Mammary microvascular endothelial cell (primary cell): ENCODE measurements around the gene TSSK2. TPM values are rescaled to one million over a fixed set of nuclear protein-coding genes. Genes with fewer than 3 reads are reported as not detected.

Experiments used
- total RNA-seq: library from RNA; depleted of rRNA; stranded (reverse); fragments of >200 nt; gene quantifications from 2 replicates; pipeline ENCODE4 v1.2.3, GENCODE V29; 2015

TSSK2 gene
- not detected in 2 replicates for total RNA-seq

DNA sequence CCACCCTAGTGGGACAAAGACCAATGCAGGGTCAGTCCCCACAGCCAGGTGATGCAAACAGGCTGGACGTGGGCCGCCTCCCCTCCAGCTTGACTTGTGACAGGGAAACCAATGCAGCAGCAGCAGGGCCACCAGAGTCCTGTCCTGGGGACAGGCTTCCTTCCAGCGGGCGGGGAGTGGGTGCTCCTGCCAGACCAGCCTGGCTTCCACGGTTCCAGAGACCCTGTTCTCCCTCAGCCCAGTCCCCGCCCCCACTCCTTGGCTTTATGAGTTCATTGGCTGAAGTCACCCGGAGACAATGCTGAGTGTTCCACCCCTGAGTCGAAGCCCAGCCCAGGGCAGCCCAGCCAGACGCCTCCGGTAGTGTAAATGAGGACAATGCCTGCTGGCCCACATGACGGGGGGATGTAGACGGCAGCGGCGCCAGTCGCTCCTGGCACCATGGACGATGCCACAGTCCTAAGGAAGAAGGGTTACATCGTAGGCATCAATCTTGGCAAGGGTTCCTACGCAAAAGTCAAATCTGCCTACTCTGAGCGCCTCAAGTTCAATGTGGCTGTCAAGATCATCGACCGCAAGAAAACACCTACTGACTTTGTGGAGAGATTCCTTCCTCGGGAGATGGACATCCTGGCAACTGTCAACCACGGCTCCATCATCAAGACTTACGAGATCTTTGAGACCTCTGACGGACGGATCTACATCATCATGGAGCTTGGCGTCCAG, at the start of gene TSSK2:
Gene TSSK2 (plus strand): TSS at position 350 of the 726 bp plus-strand sequence. CDS start 92 bp downstream, at position 442.

DNA sequence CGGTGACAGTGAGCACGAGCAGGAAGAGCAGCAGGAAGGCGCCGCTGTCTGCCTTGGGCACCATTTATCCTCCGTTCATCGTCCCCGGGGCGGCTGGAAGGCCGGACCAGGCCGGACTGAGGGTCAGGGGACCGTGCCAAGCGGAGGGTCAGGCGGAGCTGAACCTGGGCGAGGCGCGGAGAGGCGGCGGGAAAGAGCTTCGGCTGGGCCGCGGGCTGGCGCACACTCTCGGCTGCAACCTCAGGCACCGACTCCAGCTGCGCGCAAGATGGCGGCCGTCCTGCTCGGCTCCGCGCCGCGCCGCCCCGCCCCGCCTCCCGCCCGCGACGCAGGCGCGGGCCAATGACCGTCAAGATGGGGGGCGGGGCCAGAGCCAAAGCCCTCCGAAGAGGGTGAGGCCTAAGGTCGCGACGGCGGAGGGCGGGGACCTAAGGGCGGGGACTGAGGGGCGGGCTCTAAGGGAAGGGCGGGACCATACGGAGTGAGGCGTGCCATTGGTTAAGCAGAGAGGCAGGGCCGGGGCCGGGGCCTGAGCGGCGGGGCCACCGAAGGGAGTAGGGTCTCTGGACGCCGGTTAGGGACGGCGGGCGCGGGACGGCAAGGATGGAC, 8.9 kb upstream of the TSSK2 start, which contains the start of gene DGCR2:
Gene DGCR2 (minus strand): TSS at position 270 of the 609 bp plus-strand sequence. CDS start 206 bp downstream, at position 64.

GRCh38 chr22:19149991-19150390, 18.9 kb downstream of the TSSK2 start, which contains the start of gene GSC2:
GSC2 (minus strand) TSS chr22:19150292; CDS start chr22:19150283, 9 bp downstream.

DNA sequence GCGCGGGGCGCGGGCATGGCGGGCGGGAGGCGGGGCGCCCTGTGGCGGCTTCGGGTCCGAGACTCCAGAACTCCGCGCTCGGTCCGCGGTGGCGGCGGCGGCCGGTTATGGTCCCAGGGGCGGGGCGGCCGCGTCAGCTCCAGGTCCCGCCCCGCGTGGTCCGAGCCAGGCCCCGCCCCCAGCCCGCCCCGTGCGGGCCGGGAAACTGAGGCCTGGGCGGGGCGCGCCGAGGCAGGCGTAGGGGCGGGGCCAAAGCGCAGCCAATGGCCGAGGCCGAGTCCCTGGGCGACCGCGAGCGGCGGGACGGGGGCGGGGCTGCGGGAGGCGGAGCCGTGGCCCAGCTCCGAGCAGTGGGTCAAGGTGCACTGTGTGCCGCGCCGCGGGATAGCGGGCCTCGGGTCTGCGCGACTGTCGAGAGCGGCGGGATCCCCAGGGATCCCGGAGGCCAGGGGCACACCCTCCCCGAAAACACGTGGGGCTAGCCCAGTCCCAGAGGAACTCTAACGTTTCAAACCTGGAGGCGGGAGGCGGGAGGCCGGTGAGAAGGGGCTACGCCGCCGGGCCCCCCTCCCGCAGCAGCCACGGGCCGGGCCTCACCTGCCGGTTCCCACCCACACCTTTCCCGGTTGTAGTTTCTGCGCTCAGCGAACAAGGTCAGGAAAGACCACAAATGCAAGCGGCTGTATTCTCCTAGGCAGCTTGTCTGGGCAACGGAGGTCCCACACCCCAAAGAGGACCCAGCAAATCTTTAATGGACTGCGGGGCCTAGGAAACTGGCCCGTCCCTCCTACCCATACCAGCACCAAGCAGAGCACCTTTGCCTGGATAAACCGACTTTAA, 47.8 kb downstream of the TSSK2 start, which contains the start of gene SLC25A1:
Gene SLC25A1 (minus strand): TSS at position 80 of the 840 bp plus-strand sequence. CDS start 63 bp downstream, at position 17.

Other genes with a start within 250 kb of the TSSK2 start
- gene DGCR6, start 225.0 kb upstream of the TSSK2 start, total RNA-seq: 0.10 and 0.27 TPM in 2 replicates
- gene PRODH, start 195.0 kb upstream of the TSSK2 start, total RNA-seq: 0.20 TPM in 1 of 2 replicates, not detected in the other
- 32.5 TPM in 2 replicates for gene DGCR2, start 8.9 kb upstream of the TSSK2 start, total RNA-seq
- 17.9 and 19.5 TPM in 2 replicates for gene ESS2, start 13.3 kb downstream of the TSSK2 start, total RNA-seq
- gene GSC2, start 19.0 kb downstream of the TSSK2 start, total RNA-seq: not detected in 2 replicates
- 97.5 and 106 TPM in 2 replicates for gene SLC25A1, start 47.4 kb downstream of the TSSK2 start, total RNA-seq
- gene CLTCL1, start 160.4 kb downstream of the TSSK2 start, total RNA-seq: 2.4 and 3.5 TPM in 2 replicates